GM19023 (cell line): ENCODE measurements around the gene MSH5.
"Not testable (repeated sequence)": the region's sequence is repeated elsewhere in the genome, so short reads cannot be mapped to it uniquely, and the experiment has no call there.

ENCODE experiments used
- ATAC-seq: cut with Tn5 transposase; IDR thresholded peaks from one replicate; pipeline ENCODE4 v1.9.1; 2021; ENCODE audit warnings: mild to moderate bottlenecking, moderate library complexity; ENCODE audit not compliant: unreplicated experiment

MSH5 gene

GRCh38 chr6:31796993-31797385, 57.2 kb downstream of the MSH5 start:
- ATAC-seq = no peak

GRCh38 chr6:31797588-31797987, 57.8 kb downstream of the MSH5 start:
- no peak for ATAC-seq

- no peak for ATAC-seq
Observed at GRCh38 chr6:31799781-31800180, 60.0 kb downstream of the MSH5 start.

DNA sequence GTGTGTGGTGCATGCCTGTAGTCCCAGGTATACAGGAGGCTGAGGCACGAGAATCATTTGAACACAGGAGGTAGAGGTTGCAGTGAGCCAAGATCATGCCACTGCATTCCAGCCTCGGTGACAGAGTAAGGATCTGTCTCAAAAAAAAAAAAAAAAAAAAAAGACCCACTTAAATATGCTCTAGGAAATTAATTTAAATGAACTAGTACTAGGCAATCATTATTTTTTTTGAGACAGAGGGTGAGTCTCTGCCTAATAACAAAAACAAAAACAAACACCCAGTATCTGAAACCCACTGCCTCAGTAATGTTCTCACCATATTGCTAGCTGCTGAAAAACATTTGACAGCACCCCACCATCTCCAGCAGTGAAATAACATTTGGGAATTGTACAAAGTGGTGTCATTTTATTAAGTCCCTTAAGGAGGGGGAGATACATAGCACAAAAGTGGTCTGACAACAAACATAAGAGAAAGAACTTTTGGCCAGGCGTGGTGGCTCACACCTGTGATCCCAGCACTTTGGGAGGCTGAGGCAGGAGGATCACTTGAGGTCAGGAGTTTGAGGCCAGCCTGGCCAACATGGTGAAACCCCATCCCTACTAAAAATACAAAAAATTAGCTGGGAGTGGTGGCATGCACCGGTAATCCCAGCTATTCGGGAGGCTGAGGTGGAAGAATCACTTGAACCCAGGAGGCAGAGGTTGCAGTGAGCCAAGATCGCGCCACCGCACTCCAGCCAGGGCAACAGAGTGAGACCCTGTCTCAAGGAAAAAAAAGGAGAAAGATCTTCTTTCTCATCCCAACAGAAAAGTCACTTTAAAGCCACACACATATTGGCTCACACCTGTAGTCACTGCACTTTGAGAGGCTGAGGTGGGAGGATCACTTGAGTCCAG, 61.5 kb downstream of the MSH5 start:
- not testable (repeated sequence) for ATAC-seq

- ATAC-seq = no peak
Observed at GRCh38 chr6:31805939-31806469, 66.2 kb downstream of the MSH5 start.

GRCh38 chr6:31806470-31807272, 66.9 kb downstream of the MSH5 start, which contains the start of gene LSM2:
Gene LSM2, minus strand, starts transcription at chr6:31806966. Its CDS starts 209 bp downstream, at chr6:31806757.
- peak; percentile 87 for ATAC-seq

GRCh38 chr6:31808599-31808998, 68.8 kb downstream of the MSH5 start:
- not testable (repeated sequence) for ATAC-seq

GRCh38 chr6:31811645-31812044, 71.8 kb downstream of the MSH5 start:
- ATAC-seq = no peak
